ENCODE results near the gene HIC1.

HIC1 gene

GRCh38 chr17:2057760-2058585, 3.1 kb downstream of the HIC1 start:
- Histone ChIP-seq H3K27me3 (peaks cover 82% of the 10 kb centered on the region), H3K9ac (0 out of 2 replicates have a peak overlapping the region, but pooled peaks have one; percentile 19), H3K27ac (no peak overlapping the region), H3K9me3 (no peaks in the 10 kb centered on the region), H3K4me1 (peaks cover 84% of the 10 kb centered on the region), H3K4me2 (peak overlapping the region; percentile 100), H3K36me3 (peaks cover 38% of the 10 kb centered on the region), H4K20me1 (peaks cover 54% of the 10 kb centered on the region), H3K4me3 (peak overlapping the region; percentile 74)
- no peak for TF ChIP-seq Cebpa-rat (IDR thresholded peaks at IDR 0.05)

- no peaks in the 10 kb centered on the region for H3K9me3 ChIP-seq
- peak overlapping the region; percentile 71 for H3K9ac ChIP-seq
- H3K4me2 ChIP-seq, result peak overlapping the region; percentile 100
- peaks cover 40% of the 10 kb centered on the region for H3K36me3 ChIP-seq
- peaks cover 73% of the 10 kb centered on the region for H3K27me3 ChIP-seq
- peak overlapping the region; percentile 63 for H3K4me3 ChIP-seq
- peak overlapping the region; percentile 54; the same call in 1 of the 2 replicates for H3K27ac ChIP-seq
- TF ChIP-seq Cebpa-rat (IDR thresholded peaks at IDR 0.05), result no peak
- peaks cover 45% of the 10 kb centered on the region for H4K20me1 ChIP-seq
- H3K4me1 ChIP-seq, result peaks cover 85% of the 10 kb centered on the region
Measured at GRCh38 chr17:2058586-2059546, 4.0 kb downstream of the HIC1 start.

GRCh38 chr17:2059547-2060384, 4.9 kb downstream of the HIC1 start:
- peaks cover 36% of the 10 kb centered on the region for H4K20me1 ChIP-seq
- H3K4me3 ChIP-seq, result peak overlapping the region; percentile 63
- H3K9ac ChIP-seq, result peak overlapping the region; percentile 71
- H3K4me1 ChIP-seq, result peaks cover 86% of the 10 kb centered on the region
- peak overlapping the region; percentile 100 for H3K4me2 ChIP-seq
- peak overlapping the region; percentile 54; the same call in 1 of the 2 replicates for H3K27ac ChIP-seq
- peaks cover 40% of the 10 kb centered on the region for H3K36me3 ChIP-seq
- no peak for TF ChIP-seq Cebpa-rat (IDR thresholded peaks at IDR 0.05)
- peaks cover 64% of the 10 kb centered on the region for H3K27me3 ChIP-seq
- H3K9me3 ChIP-seq, result no peaks in the 10 kb centered on the region

- Histone ChIP-seq H3K9ac (peak overlapping the region; percentile 71; the same call in 1 of the 2 replicates), H3K27ac (no peak overlapping the region; the same call in 1 of the 2 replicates), H3K9me3 (no peaks in the 10 kb centered on the region), H3K27me3 (peaks cover 59% of the 10 kb centered on the region), H3K4me2 (peak overlapping the region; percentile 100), H3K4me1 (peaks cover 91% of the 10 kb centered on the region), H3K36me3 (peaks cover 40% of the 10 kb centered on the region), H3K4me3 (no peak overlapping the region), H4K20me1 (peaks cover 31% of the 10 kb centered on the region)
- no peak for TF ChIP-seq Cebpa-rat (IDR thresholded peaks at IDR 0.05)
Measured at GRCh38 chr17:2060385-2060658, 5.4 kb downstream of the HIC1 start.

GRCh38 chr17:2060681-2061440, 6.0 kb downstream of the HIC1 start:
- Histone ChIP-seq H3K4me1 (peaks cover 96% of the 10 kb centered on the region), H3K27me3 (peaks cover 53% of the 10 kb centered on the region), H3K9ac (no peak overlapping the region), H3K4me2 (peak overlapping the region; percentile 100), H3K36me3 (peaks cover 44% of the 10 kb centered on the region), H3K27ac (no peak overlapping the region; the same call in 1 of the 2 replicates), H3K4me3 (no peak overlapping the region), H3K9me3 (no peaks in the 10 kb centered on the region), H4K20me1 (peaks cover 27% of the 10 kb centered on the region)
- no peak for TF ChIP-seq Cebpa-rat (IDR thresholded peaks at IDR 0.05)

GRCh38 chr17:2061441-2061958, 6.6 kb downstream of the HIC1 start:
- H3K4me3 ChIP-seq, result no peak overlapping the region
- no peak overlapping the region for H3K9ac ChIP-seq
- H3K27ac ChIP-seq, result no peak overlapping the region

GRCh38 chr17:2062571-2063183, 7.8 kb downstream of the HIC1 start:
- no peak overlapping the region; the same call in 1 of the 2 replicates for H3K9ac ChIP-seq
- peaks cover 35% of the 10 kb centered on the region for H3K27me3 ChIP-seq
- peaks cover 96% of the 10 kb centered on the region for H3K4me1 ChIP-seq
- H3K36me3 ChIP-seq, result peaks cover 41% of the 10 kb centered on the region
- H3K27ac ChIP-seq, result peak overlapping the region; percentile 45
- H3K4me2 ChIP-seq, result peak overlapping the region; percentile 87
- H3K9me3 ChIP-seq, result no peaks in the 10 kb centered on the region
- TF ChIP-seq Cebpa-rat (IDR thresholded peaks at IDR 0.05), result no peak
- H4K20me1 ChIP-seq, result peaks cover 9% of the 10 kb centered on the region
- no peak overlapping the region for H3K4me3 ChIP-seq

More at GRCh38 chr17:2061441-2061958, 6.6 kb downstream of the HIC1 start:
- no peak for TF ChIP-seq Cebpa-rat (IDR thresholded peaks at IDR 0.05)
- peaks cover 96% of the 10 kb centered on the region for H3K4me1 ChIP-seq
- peaks cover 47% of the 10 kb centered on the region for H3K27me3 ChIP-seq
- peak overlapping the region; percentile 100 for H3K4me2 ChIP-seq
- H3K36me3 ChIP-seq, result peaks cover 46% of the 10 kb centered on the region
- peaks cover 21% of the 10 kb centered on the region for H4K20me1 ChIP-seq
- no peaks in the 10 kb centered on the region for H3K9me3 ChIP-seq
